H1 (cell line): ENCODE data around the gene IGSF23. TPM values are rescaled to one million over a fixed set of nuclear protein-coding genes. Genes with fewer than 3 reads are reported as not detected.

ENCODE experiments used
- CTCF ChIA-PET: fragments of 300-600 bp; sonication (Branson Sonifier 250); formaldehyde crosslinking; loops from one replicate; lab custom pipeline; 2021; ENCODE audit not compliant: partially characterized antibody; lab: Charles Lee
- POLR2A ChIA-PET: fragments of 300-600 bp; sonication (Branson Sonifier 250); formaldehyde crosslinking; loops from one replicate; lab custom pipeline; 2021; ENCODE audit warnings: inconsistent platforms; ENCODE audit not compliant: partially characterized antibody; lab: Charles Lee
- DNase-seq, 2 experiments: peaks; one replicate each; pipeline versions ENCODE4 v3.0.0 to v3.0.0-alpha.2; 2010 to 2022; ENCODE audit warnings: low spot score in 2 of 2, low read depth in 1 of 2, mixed read lengths in 1 of 2
- FAIRE-seq: peaks from 2 replicates; lab custom pipeline; 2011; peaks lifted over from hg19 to GRCh38; lab: Jason Lieb, UNC
- H2AFZ ChIP-seq: 2 replicates; pipeline ENCODE4 v1.8.1; 2012; ENCODE audit warnings: low read length, inconsistent platforms
- H2AK5ac ChIP-seq: 2 replicates; pipeline ENCODE4 v1.6.1; 2013; ENCODE audit warnings: low read depth, low read length
- H2BK120ac ChIP-seq: replicated peaks from 2 replicates; pipeline ENCODE3; 2013; ENCODE audit warnings: low read depth, low read length, inconsistent platforms
- H2BK12ac ChIP-seq: 2 replicates; pipeline ENCODE4 v1.6.1; 2013; ENCODE audit warnings: low read depth, low read length
- H2BK15ac ChIP-seq: 2 replicates; pipeline ENCODE4 v1.6.1; 2013; ENCODE audit warnings: low read length
- H2BK20ac ChIP-seq: 2 replicates; pipeline ENCODE4 v1.6.1; 2013; ENCODE audit warnings: low read length
- H2BK5ac ChIP-seq: 2 replicates; pipeline ENCODE4 v1.6.1; 2013; ENCODE audit warnings: low read depth, low read length
- H3K14ac ChIP-seq: 2 replicates; pipeline ENCODE4 v1.6.1; 2013; ENCODE audit warnings: inconsistent platforms; ENCODE audit not compliant: insufficient read length
- H3K18ac ChIP-seq: 2 replicates; pipeline ENCODE4 v1.6.1; 2013; ENCODE audit warnings: low read length; ENCODE audit errors: extremely low read depth
- H3K23ac ChIP-seq: 2 replicates; pipeline ENCODE4 v1.6.1; 2013; ENCODE audit warnings: inconsistent platforms; ENCODE audit not compliant: insufficient read length
- H3K23me2 ChIP-seq: 2 replicates; pipeline ENCODE4 v1.6.1; 2013; ENCODE audit warnings: low read depth, low read length
- H3K27ac ChIP-seq: 2 replicates; pipeline ENCODE4 v1.6.1; 2011; ENCODE audit warnings: low read depth, low read length, inconsistent platforms
- H3K27me3 ChIP-seq, 4 experiments: replicated peaks in 1 of 4; 1 replicate in 1 of 4; 2 replicates in 3 of 4; pipeline versions ENCODE4 v1.6.1 to v1.8.1; 2011 to 2013; ENCODE audit warnings: low read length in 3 of 4, mild to moderate bottlenecking in 3 of 4, inconsistent platforms in 2 of 4, mixed read lengths in 2 of 4, moderate library complexity in 1 of 4; ENCODE audit not compliant: control insufficient read depth in 3 of 4, insufficient read depth in 3 of 4; ENCODE audit errors: extremely low read depth in 1 of 4
- H3K36me3 ChIP-seq, 4 experiments: 2 replicates each; pipeline versions ENCODE4 v1.6.1 to v1.8.1; 2011 to 2013; ENCODE audit warnings: mild to moderate bottlenecking in 4 of 4, low read length in 3 of 4, moderate library complexity in 2 of 4, control low read depth in 1 of 4, inconsistent platforms in 1 of 4; ENCODE audit not compliant: insufficient read depth in 4 of 4, control insufficient read depth in 2 of 4
- H3K4ac ChIP-seq: replicated peaks from 2 replicates; pipeline ENCODE3; 2013; ENCODE audit warnings: low read length, low read depth, mixed read lengths, inconsistent platforms; ENCODE audit not compliant: insufficient read length
- H3K4me1 ChIP-seq, 4 experiments: replicated peaks in 1 of 4; 1 replicate in 1 of 4; 2 replicates in 3 of 4; pipeline versions ENCODE4 v1.6.1 to v1.8.1; 2011 to 2013; ENCODE audit warnings: low read length in 3 of 4, inconsistent platforms in 2 of 4, mixed read lengths in 1 of 4; ENCODE audit not compliant: insufficient read depth in 4 of 4, control insufficient read depth in 3 of 4
- H3K4me2 ChIP-seq, 2 experiments: 2 replicates each; pipeline versions ENCODE4 v1.6.1 to v1.8.1; 2011 to 2013; ENCODE audit warnings: low read depth in 2 of 2, low read length in 2 of 2, control low read depth in 1 of 2, inconsistent platforms in 1 of 2, mild to moderate bottlenecking in 1 of 2; ENCODE audit not compliant: insufficient read depth in 1 of 2
- H3K4me3 ChIP-seq, 4 experiments: fragments of 200-600, 300-600 bp in 1 of 4; sonication (generic), shearing (Covaris generic), sonication (Bioruptor Twin) in 1 of 4; 2 replicates each; pipeline versions ENCODE4 v1.5.1 to v1.8.1; 2011 to 2016; ENCODE audit warnings: low read length in 4 of 4, low read depth in 3 of 4, control low read depth in 2 of 4, inconsistent platforms in 2 of 4, mild to moderate bottlenecking in 2 of 4, mixed read lengths in 1 of 4, moderate library complexity in 1 of 4; ENCODE audit not compliant: insufficient read depth in 2 of 4; ENCODE audit errors: extremely low read depth in 1 of 4
- H3K56ac ChIP-seq: replicated peaks from 2 replicates; pipeline ENCODE3; 2013; ENCODE audit warnings: low read depth, mild to moderate bottlenecking, mixed read lengths, low read length, inconsistent platforms; ENCODE audit not compliant: insufficient read length
- H3K79me1 ChIP-seq: 2 replicates; pipeline ENCODE4 v1.6.1; 2013; ENCODE audit warnings: low read depth, low read length, control low read depth
- H3K79me2 ChIP-seq, 2 experiments: 2 replicates each; pipeline versions ENCODE4 v1.6.1 to v1.8.1; 2012 to 2013; ENCODE audit warnings: low read length in 2 of 2, mild to moderate bottlenecking in 2 of 2, inconsistent platforms in 1 of 2; ENCODE audit not compliant: insufficient read depth in 2 of 2, control insufficient read depth in 1 of 2
- H3K9ac ChIP-seq, 4 experiments: replicated peaks in 1 of 4; 1 replicate in 1 of 4; 2 replicates in 3 of 4; pipeline versions ENCODE4 v1.6.1 to v1.8.1; 2011 to 2013; ENCODE audit warnings: low read depth in 3 of 4, low read length in 3 of 4, control low read depth in 2 of 4, mild to moderate bottlenecking in 2 of 4, moderate library complexity in 2 of 4, inconsistent platforms in 1 of 4; ENCODE audit errors: extremely low read depth in 1 of 4
- H3K9me3 ChIP-seq, 2 experiments: 2 replicates each; pipeline versions ENCODE4 v1.6.1 to v1.8.1; 2012 to 2013; ENCODE audit warnings: mild to moderate bottlenecking in 2 of 2, moderate library complexity in 2 of 2, control low read depth in 1 of 2, inconsistent platforms in 1 of 2, low read depth in 1 of 2, low read length in 1 of 2, mixed read lengths in 1 of 2; ENCODE audit not compliant: insufficient read depth in 2 of 2
- H4K20me1 ChIP-seq, 2 experiments: replicated peaks in 1 of 2; 2 replicates each; pipeline versions ENCODE3 to v1.8.1; 2011 to 2013; ENCODE audit warnings: inconsistent platforms in 2 of 2, low read length in 2 of 2, mild to moderate bottlenecking in 1 of 2; ENCODE audit not compliant: insufficient read depth in 2 of 2, control insufficient read depth in 1 of 2
- H4K5ac ChIP-seq: 2 replicates; pipeline ENCODE4 v1.6.1; 2013; ENCODE audit warnings: low read length, low read depth, mixed read lengths, inconsistent platforms; ENCODE audit not compliant: insufficient read length
- H4K8ac ChIP-seq: 2 replicates; pipeline ENCODE4 v1.8.0; 2013; ENCODE audit warnings: mild to moderate bottlenecking, moderate library complexity, low read length, inconsistent platforms; ENCODE audit not compliant: insufficient read depth; ENCODE audit errors: extremely low read depth
- H4K91ac ChIP-seq: replicated peaks from 2 replicates; pipeline ENCODE3; 2013; ENCODE audit warnings: low read length, mixed read lengths, inconsistent platforms; ENCODE audit not compliant: insufficient read length
- BRCA1 ChIP-seq: IDR thresholded peaks from 2 replicates; pipeline ENCODE4 v1.6.1; 2012; ENCODE audit warnings: low read depth, low read length, improper control_type of control experiment
- WGBS, 2 experiments: shearing (Covaris generic) in 1 of 2; methylation state at CpG; one replicate each; pipeline versions ENCODE4 v1.1.6 to v1.1.7; 2013 to 2015; ENCODE audit warnings: low lambda C conversion rate in 2 of 2, mixed read lengths in 2 of 2, inconsistent platforms in 1 of 2, low coverage in 1 of 2, missing lambda C conversion rate in 1 of 2; ENCODE audit not compliant: insufficient replicate concordance in 2 of 2, insufficient coverage in 1 of 2, insufficient read length in 1 of 2; ENCODE audit errors: extremely low coverage in 1 of 2, missing lambda C conversion rate in 1 of 2; 5-methylcytosine and 5-hydroxymethylcytosine counted together
- polyA plus RNA-seq, 7 experiments: library from polyadenylated mRNA; depleted of rRNA in 3 of 7; stranded (reverse) in 5 of 7; unstranded in 2 of 7; fragments of >200 nt in 5 of 7; fragments of 200-250 nt in 2 of 7; gene quantifications; 1 replicate in 5 of 7; 2 replicates in 1 of 7; 4 replicates in 1 of 7; pipeline versions ENCODE4 v1.2.1 to v1.2.3, GENCODE V29; 2011 to 2013; ENCODE audit warnings: missing spikeins in 2 of 7, mixed read lengths in 2 of 7
- total RNA-seq: library from RNA; stranded (reverse); fragmentation: NEBNext Ultra II Directional; extraction: Animal tissue kit (Norgen Biotek cat#: 25700); gene quantifications from 2 replicates; pipeline ENCODE4 v1.2.1, GENCODE V29; 2021

The IGSF23 gene
- total and polyA plus RNA-seq, 2 of the 8 experiments (the other 6 are each of a cell fraction or from before 2014, with no cell fraction given): not detected

DNA sequence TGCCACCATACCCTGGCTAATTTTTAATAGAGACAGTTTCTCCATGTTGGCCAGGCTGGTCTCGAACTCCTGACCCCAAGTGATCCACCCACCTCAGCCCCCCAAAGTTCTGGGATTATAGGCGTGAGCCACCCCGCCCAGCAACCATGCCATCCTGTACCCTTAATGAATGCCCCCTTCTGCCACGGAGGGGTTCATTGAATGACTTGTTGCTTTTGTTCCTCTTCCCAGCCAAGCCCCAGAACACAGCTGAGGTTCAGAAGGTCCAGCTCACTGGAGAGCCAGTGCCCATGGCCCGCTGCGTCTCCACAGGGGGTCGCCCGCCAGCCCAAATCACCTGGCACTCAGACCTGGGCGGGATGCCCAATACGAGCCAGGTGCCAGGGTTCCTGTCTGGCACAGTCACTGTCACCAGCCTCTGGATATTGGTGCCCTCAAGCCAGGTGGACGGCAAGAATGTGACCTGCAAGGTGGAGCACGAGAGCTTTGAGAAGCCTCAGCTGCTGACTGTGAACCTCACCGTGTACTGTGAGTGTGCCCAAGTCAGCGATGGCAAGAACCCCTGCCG lies 36.3 kb downstream of the IGSF23 start:
- no peaks in the 10 kb centered on the region for H3K23me2 ChIP-seq
- no peak overlapping the region for H4K91ac ChIP-seq
- H3K56ac ChIP-seq: no peak overlapping the region
- ChIA-PET CTCF (interaction anchor here (0.6 to 3.6 kb wide), 7 partner anchors 8 to 132 kb away, joined by 3 to 25 read pairs (median 3); no protein-coding TSS in a partner anchor), POLR2A (interaction anchor here (0.6 kb wide), 1 partner anchor 305 kb away, joined by 4 read pairs; no protein-coding TSS in a partner anchor)
- H3K9me3 ChIP-seq: no peaks in the 10 kb centered on the region
- H4K5ac ChIP-seq: no peak overlapping the region
- no peaks in the 10 kb centered on the region; the same call in none of the 2 replicates for H3K79me1 ChIP-seq
- no peak overlapping the region for H3K23ac ChIP-seq
- DNase-seq: no peak
- no peak overlapping the region for H4K8ac ChIP-seq
- no peak overlapping the region for H3K27ac ChIP-seq
- H3K4me3 ChIP-seq: no peak overlapping the region
- no peak overlapping the region for H3K18ac ChIP-seq
- no peaks in the 10 kb centered on the region; a peak in 1 of 7 replicates for H3K4me1 ChIP-seq
- no peak overlapping the region for H2AFZ ChIP-seq
- no peak overlapping the region for H3K9ac ChIP-seq
- no peaks in the 10 kb centered on the region for H3K27me3 ChIP-seq
- H3K4me2 ChIP-seq: no peak overlapping the region
- H4K20me1 ChIP-seq: peaks cover 0 to 9% of the 10 kb centered on the region in 2 experiments
- no peak overlapping the region for H2AK5ac ChIP-seq
- TF ChIP-seq BRCA1: no peak
- H3K4ac ChIP-seq: no peak overlapping the region
- no peak overlapping the region for H2BK5ac ChIP-seq
- H3K36me3 ChIP-seq: peaks cover 11 to 40% (median 29%) of the 10 kb centered on the region in 4 experiments; a peak in 6 of 8 replicates
- no peak overlapping the region for H2BK20ac ChIP-seq
- FAIRE-seq: no peak
- H3K14ac ChIP-seq: no peak overlapping the region
- H2BK12ac ChIP-seq: no peak overlapping the region
- H2BK15ac ChIP-seq: no peak overlapping the region
- WGBS, 2 experiments: 91% methylated on average over 15 of the region's 15 CpGs; no CpG with 5 or more reads in 1 of the 2 experiments
- H3K79me2 ChIP-seq: peaks cover 0 to 3% of the 10 kb centered on the region in 2 experiments; a peak in 2 of 4 replicates
- H2BK120ac ChIP-seq: no peak overlapping the region
